GM12872 (cell line): ENCODE data around the gene LAMA5.

Source experiments
- TF ChIP-seq, protein P1 (sequence below): IDR thresholded peaks from 3 replicates; pipeline ENCODE4 v1.5.1; 2011; ENCODE audit warnings: low read depth, mild to moderate bottlenecking, low read length, moderate library complexity; ENCODE audit not compliant: insufficient read depth

The LAMA5 gene

DNA sequence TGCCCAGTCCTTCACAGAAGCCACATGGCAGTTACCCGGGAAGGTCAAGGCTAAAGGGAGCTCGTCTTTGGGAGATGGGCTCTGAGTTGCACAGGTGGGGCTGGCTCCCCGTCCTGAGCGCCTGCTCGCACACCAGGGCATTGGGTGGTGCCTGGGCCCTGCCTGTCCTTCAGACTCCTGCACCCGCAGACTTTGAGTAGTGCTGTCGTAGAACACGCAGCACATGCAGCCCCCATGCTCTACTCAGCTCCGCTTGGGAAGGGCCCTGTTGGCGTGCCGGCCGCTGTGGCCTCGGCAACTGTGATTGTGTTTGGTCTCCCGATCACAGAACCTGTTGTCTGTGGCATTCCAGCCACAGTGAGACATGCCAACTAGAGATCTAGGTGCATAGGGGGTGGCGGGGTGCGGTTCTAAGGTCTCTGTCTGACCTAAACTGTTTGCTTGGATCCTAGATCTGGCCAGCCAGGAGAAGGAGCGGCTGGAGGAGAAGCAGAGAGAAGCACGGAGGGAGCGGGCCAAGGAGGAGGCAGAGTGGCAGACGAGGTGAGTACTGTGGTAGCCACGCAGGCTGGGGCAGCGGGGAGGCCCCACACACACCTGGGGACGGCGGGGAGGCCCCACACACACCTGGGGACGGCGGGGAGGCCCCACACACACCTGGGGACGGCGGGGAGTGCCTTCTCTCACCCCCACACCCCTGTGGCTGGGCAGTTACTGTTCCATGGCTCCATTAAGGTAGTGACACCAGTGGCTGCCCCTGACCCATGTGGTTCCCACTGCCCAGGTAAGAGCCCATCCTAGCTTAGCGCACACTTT is 75.7 kb downstream of the LAMA5 start:
- TF ChIP-seq, protein P1, sequence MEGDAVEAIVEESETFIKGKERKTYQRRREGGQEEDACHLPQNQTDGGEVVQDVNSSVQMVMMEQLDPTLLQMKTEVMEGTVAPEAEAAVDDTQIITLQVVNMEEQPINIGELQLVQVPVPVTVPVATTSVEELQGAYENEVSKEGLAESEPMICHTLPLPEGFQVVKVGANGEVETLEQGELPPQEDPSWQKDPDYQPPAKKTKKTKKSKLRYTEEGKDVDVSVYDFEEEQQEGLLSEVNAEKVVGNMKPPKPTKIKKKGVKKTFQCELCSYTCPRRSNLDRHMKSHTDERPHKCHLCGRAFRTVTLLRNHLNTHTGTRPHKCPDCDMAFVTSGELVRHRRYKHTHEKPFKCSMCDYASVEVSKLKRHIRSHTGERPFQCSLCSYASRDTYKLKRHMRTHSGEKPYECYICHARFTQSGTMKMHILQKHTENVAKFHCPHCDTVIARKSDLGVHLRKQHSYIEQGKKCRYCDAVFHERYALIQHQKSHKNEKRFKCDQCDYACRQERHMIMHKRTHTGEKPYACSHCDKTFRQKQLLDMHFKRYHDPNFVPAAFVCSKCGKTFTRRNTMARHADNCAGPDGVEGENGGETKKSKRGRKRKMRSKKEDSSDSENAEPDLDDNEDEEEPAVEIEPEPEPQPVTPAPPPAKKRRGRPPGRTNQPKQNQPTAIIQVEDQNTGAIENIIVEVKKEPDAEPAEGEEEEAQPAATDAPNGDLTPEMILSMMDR, result no peak

DNA sequence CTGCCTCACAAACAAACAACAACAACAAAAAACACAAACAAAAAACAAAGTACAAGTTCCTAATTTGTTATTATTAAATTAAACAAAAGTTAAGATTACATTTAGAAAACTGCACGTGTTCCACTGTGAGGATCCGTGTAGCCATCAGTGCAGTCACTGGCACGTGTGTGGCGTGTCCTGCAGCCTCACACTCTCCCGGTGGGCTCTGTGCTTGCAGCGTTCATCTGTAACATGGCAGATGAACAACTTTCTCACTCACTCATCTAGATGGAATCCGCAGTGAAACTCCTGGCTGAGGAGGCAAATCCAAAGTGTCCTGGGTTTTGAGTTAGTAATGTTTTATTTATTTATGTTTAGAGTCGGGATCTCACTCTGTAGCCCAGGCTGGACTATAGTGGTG is 77.2 kb downstream of the LAMA5 start:
- TF ChIP-seq, protein P1, result no peak

DNA sequence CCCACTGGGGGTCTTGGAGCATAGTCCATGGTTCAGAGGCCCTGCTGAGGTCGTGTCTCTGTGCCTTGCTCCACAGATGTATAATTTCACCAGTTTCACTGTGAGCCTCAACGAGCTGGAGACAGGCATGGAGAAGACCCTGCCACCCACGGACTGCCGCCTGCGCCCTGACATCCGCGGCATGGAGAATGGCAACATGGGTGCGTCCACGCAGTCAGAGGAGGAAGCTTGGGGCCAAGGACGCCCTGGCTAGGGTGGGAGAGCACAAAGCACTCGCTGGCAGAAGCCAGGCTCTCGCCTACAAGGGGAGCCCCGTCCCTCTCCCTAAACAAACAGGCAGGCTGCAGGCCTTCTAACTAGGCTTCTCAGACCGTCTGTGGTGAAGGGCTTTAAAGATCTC is 78.0 kb downstream of the LAMA5 start:
- TF ChIP-seq, protein P1, result no peak

DNA sequence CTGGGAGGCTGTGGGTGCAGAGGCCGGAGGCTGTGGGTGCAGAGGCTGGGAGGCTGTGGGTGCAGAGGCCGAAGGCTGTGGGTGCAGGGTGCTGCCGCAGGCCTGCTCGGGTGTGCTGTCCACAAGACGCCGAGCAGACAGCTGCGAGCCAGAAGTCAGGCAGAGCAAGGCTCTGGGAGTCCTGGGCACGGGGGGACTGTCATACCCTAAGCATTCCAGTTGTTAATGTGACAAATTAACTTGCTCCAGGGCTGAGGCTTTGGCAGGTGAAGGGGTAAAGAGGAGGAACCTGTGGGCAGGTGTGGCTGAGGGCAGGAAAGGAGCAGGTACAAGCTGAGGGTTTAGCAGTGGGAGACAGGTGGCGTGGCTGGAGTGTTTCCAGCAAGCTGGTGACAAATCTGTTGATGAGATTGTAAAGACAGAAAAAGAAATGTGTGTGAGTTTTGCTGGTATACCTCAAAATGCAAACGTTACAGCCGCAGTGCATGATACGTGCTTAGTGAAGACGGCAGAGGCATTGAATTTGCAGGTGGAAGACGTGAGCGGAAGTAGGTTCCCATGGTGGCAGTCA is 78.5 kb downstream of the LAMA5 start:
- TF ChIP-seq, protein P1, result no peak

DNA sequence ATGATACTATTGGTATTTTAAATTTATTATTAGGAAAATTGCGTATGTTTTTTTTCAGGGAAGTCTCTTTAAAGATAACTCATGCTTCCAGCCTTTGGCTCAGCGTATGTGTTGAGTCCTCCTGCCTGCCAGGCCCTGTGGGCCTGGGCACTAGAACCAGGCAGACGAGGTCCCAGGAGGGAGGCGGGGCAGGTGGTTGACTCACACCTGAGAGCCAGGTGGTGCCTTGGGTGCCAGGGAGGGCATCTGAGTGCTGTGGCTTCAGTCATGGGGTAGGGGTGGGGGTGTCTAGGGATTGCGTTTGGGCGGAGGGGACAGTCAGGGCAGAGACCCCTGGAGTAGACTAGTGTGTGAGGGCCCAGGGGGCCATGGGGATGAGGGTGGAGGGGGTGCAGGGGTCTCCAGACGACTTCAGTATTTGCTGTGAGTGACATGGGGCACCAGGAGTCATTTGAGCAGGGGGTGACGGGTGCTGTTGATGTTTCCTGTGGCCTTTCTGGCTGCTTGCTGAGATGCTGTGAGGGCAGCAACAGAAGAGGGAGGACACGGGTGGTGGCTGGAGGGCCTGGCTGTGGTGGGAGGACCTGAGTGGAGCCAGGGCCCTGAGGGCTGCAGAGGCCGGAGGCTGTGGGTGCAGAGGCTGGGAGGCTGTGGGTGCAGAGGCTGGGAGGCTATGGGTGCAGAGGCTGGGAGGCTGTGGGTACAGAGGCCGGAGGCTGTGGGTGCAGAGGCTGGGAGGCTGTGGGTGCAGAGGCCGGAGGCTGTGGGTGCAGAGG is 79.2 kb downstream of the LAMA5 start:
- TF ChIP-seq, protein P1, result no peak

DNA sequence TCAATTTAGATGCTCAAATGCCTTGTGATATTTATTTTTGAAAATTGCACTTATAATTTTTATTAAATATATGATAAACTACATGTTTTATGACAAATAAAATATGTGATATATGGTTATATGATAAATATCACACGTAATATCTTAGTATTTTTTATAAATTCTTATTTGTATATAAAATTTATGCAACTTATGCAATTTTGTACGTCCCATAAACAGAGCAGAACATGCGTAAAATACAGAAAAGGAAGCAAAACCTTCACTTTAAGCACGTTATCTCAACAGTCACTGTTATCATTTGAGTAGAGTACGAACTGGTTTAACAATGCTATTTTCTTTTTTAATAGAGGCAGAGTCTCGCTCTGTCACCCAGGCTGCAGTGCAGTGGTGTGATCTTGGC is 80.0 kb downstream of the LAMA5 start:
- TF ChIP-seq, protein P1, result no peak

DNA sequence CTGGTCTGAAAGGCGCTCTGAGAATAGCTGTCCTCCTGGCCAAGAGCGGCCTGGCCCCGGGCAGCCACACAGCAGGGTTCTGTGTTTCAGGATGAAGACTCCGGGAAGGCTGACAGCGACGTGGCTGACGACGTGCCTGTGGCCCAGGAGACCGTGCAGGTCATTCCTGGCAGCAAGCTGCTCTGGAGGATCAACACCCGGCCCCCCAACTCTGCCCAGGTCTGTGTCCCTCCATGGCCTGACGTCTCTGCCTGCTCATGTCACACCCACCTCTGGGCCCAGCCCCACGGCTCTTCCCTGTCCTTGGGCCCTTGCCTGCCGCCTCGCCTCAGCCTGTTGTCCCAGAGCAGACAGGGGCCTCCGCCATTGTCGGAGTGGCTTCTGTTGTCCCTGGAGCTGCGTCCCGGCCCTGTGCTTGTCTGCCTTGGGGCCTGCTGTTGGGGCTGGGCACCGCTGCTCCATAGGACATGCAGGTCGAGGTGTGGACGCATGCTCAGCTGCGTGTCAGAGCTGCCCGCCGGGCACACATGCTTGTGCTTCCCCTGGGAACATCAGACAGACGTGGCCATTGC is 80.5 kb downstream of the LAMA5 start:
- TF ChIP-seq, protein P1, result no peak
